Esophagus muscularis mucosa (tissue), 4 donors: ENCODE data around the gene AOX1. TPM values are rescaled to one million over a fixed set of nuclear protein-coding genes. Genes with fewer than 3 reads are reported as not detected.
"Not testable (repeated sequence)": the region's sequence is repeated elsewhere in the genome, so short reads cannot be mapped to it uniquely, and the experiment has no call there.

ENCODE experiments used
- DNase-seq: peaks from one replicate; pipeline ENCODE4 v3.0.0-alpha.2; 2017; ENCODE audit errors: extremely low spot score
- H3K27ac ChIP-seq, 4 donors: fragments of 200-600 bp; sonication (generic); replicated peaks in 1 of 4; 1 replicate in 3 of 4; 2 replicates in 1 of 4; pipeline ENCODE4 v1.5.1; 2016 to 2019; ENCODE audit warnings: mild to moderate bottlenecking in 1 of 4
- H3K27me3 ChIP-seq, 4 donors: fragments of 200-600 bp; sonication (generic); one replicate each; pipeline versions ENCODE4 v1.5.1 to v1.6.0; 2016 to 2019
- H3K36me3 ChIP-seq, 4 donors: fragments of 200-600 bp; sonication (generic); one replicate each; pipeline ENCODE4 v1.5.1; 2016 to 2019
- H3K4me1 ChIP-seq, 4 donors: fragments of 200-600 bp; sonication (generic); one replicate each; pipeline ENCODE4 v1.5.1; 2016 to 2019
- H3K4me3 ChIP-seq, 4 donors: fragments of 200-600 bp; sonication (generic); 1 replicate in 2 of 4; 2 replicates in 2 of 4; pipeline ENCODE4 v1.5.1; 2016 to 2019; ENCODE audit warnings: mild to moderate bottlenecking in 4 of 4, moderate library complexity in 1 of 4
- H3K9me3 ChIP-seq, 4 donors: fragments of 200-600 bp; sonication (generic); 1 replicate in 3 of 4; 2 replicates in 1 of 4; pipeline ENCODE4 v1.5.1; 2016 to 2019
- CTCF ChIP-seq, 3 experiments: fragments of 200-600 bp in 2 of 3; fragments of 450-650 bp in 1 of 3; sonication (generic) in 2 of 3; IDR thresholded peaks; one replicate each; pipeline ENCODE4 v1.5.1; 2017 to 2019; ENCODE audit warnings: antibody characterized with exemption in 3 of 3, mild to moderate bottlenecking in 2 of 3, moderate library complexity in 1 of 3
- EP300 ChIP-seq: sonication (generic); formaldehyde crosslinking; IDR thresholded peaks from one replicate; pipeline ENCODE4 v1.6.1; 2017; ENCODE audit warnings: antibody characterized with exemption
- POLR2A ChIP-seq: fragments of 450-650 bp; IDR thresholded peaks from one replicate; pipeline ENCODE4 v1.6.1; 2017; ENCODE audit warnings: antibody characterized with exemption, moderate library complexity, mild to moderate bottlenecking, low read depth
- POLR2AphosphoS5 ChIP-seq, 2 donors: sonication (generic); formaldehyde crosslinking; IDR thresholded peaks; one replicate each; pipeline ENCODE4 v1.6.1; 2017; ENCODE audit warnings: antibody characterized with exemption in 2 of 2
- whole genome bisulfite sequencing: methylation state at CpG from one replicate; pipeline ENCODE4 v1.1.5; 2018; 5-methylcytosine and 5-hydroxymethylcytosine counted together
- intact Hi-C: fragments of 100-400 bp; cut with DNase I; formaldehyde crosslinking; loops from one replicate; pipeline ENCODE4 v1.15.1; 2023
- total RNA-seq, 4 donors: library from RNA; depleted of rRNA; stranded (reverse); fragments of >200 nt; gene quantifications; one replicate each; pipeline versions ENCODE4 v1.1.0 to v1.2.1, GENCODE V29; 2016

Gene AOX1
- total RNA-seq, 4 donors from 2014 or later, result 54.0 to 113 (median 81.9) TPM

GRCh38 chr2:200708943-200709342, 123.1 kb downstream of the AOX1 start:
- Histone ChIP-seq H3K9me3 (no peaks in the 10 kb centered on the region), H3K36me3 (no peaks in the 10 kb centered on the region), H3K27me3 (peaks cover 0 to 8% (median 0%) of the 10 kb centered on the region in 4 donors), H3K4me1 (peaks cover 0 to 12% (median 5%) of the 10 kb centered on the region in 4 donors), H3K27ac (no peak overlapping the region), H3K4me3 (no peak overlapping the region)
- intact Hi-C loops, result loop anchor here (10.0 kb wide), 1 partner anchor 734 kb away; no protein-coding TSS in a partner anchor
- no peak for TF ChIP-seq POLR2AphosphoS5 (IDR thresholded peaks at IDR 0.05)
- TF ChIP-seq EP300, result no peak
- no peak for TF ChIP-seq CTCF (IDR thresholded peaks at IDR 0.05)
- no peak for TF ChIP-seq POLR2A
- WGBS, result 97% methylated on average over 1 of the region's 1 CpG
- DNase-seq, result no peak

- H3K36me3 ChIP-seq, result no peaks in the 10 kb centered on the region
- H3K4me3 ChIP-seq, result peak overlapping the region; percentile 47 to 58 (median 52)
- peak; percentile 94 for DNase-seq
- peaks cover 0 to 12% (median 5%) of the 10 kb centered on the region in 4 donors for H3K4me1 ChIP-seq
- 7% methylated on average over 17 of the region's 17 CpGs for WGBS
- peak overlapping the region; percentile 53 to 69 (median 62) for H3K27ac ChIP-seq
- no peaks in the 10 kb centered on the region for H3K27me3 ChIP-seq
- no peaks in the 10 kb centered on the region for H3K9me3 ChIP-seq
- intact Hi-C loops, result loop anchor here (2.0 to 5.0 kb wide), 2 partner anchors 98 to 174 kb away; partner anchors contain the start of genes BZW1, NIF3L1 and PPIL3
- TF ChIP-seq POLR2AphosphoS5 (IDR thresholded peaks at IDR 0.05) (peak; percentile 82 to 83), CTCF (IDR thresholded peaks at IDR 0.05) (peak; percentile 74 to 85 (median 84)), EP300 (no peak), POLR2A (no peak)
These were observed 127.3 kb downstream of the AOX1 start for GRCh38 chr2:200713003-200713703.

GRCh38 chr2:200713704-200714064, 127.9 kb downstream of the AOX1 start:
- Histone ChIP-seq H3K9me3 (no peaks in the 10 kb centered on the region), H3K27me3 (no peaks in the 10 kb centered on the region), H3K4me1 (peaks cover 0 to 12% (median 5%) of the 10 kb centered on the region in 4 donors), H3K36me3 (no peaks in the 10 kb centered on the region), H3K4me3 (peak overlapping the region in 1 of 4 donors; percentile 50), H3K27ac (peak overlapping the region; percentile 53 to 69 (median 62))
- intact Hi-C loops, result loop anchor here (2.0 to 5.0 kb wide), 2 partner anchors 97 to 174 kb away; partner anchors contain the start of genes BZW1, NIF3L1 and PPIL3
- DNase-seq, result peak; percentile 80
- TF ChIP-seq POLR2AphosphoS5 (IDR thresholded peaks at IDR 0.05) (no peak), EP300 (no peak), POLR2A (no peak), CTCF (IDR thresholded peaks at IDR 0.05) (no peak)
- WGBS, result 91% methylated on average over 4 of the region's 4 CpGs

GRCh38 chr2:200715014-200715413, 129.2 kb downstream of the AOX1 start:
- H3K36me3 ChIP-seq, H3K4me3 ChIP-seq, DNase-seq, intact Hi-C loops, H3K9me3 ChIP-seq, H3K27me3 ChIP-seq, H3K27ac ChIP-seq: not testable (repeated sequence)
- 89% methylated on average over 2 of the region's 3 CpGs for WGBS
- H3K4me1 ChIP-seq, result peaks cover 0 to 12% (median 5%) of the 10 kb centered on the region in 4 donors

- no peaks in the 10 kb centered on the region for H3K9me3 ChIP-seq
- intact Hi-C loops, result no loop called here
- H3K27me3 ChIP-seq, result no peaks in the 10 kb centered on the region
- peaks cover 0 to 12% (median 5%) of the 10 kb centered on the region in 4 donors for H3K4me1 ChIP-seq
- TF ChIP-seq POLR2AphosphoS5 (IDR thresholded peaks at IDR 0.05) (no peak), EP300 (no peak), POLR2A (no peak), CTCF (IDR thresholded peaks at IDR 0.05) (no peak)
- no peak for DNase-seq
- H3K4me3 ChIP-seq, result no peak overlapping the region
- no peaks in the 10 kb centered on the region for H3K36me3 ChIP-seq
- WGBS, result 71% methylated on average over 1 of the region's 1 CpG
- H3K27ac ChIP-seq, result no peak overlapping the region
These were observed 130.6 kb downstream of the AOX1 start for GRCh38 chr2:200716386-200716785.

Other genes with a start within 250 kb of the AOX1 start
- 10 to 100 TPM; 23.2 to 31.0 (median 26.4) TPM for gene KCTD18, start 75.9 kb upstream of the AOX1 start, total RNA-seq
- gene SGO2, start 59.8 kb upstream of the AOX1 start, total RNA-seq, result 1 to 10 TPM in 3 of 4 donors, under 1 TPM in 1; 0.71 to 2.5 (median 1.9) TPM
- 100 to 1,000 TPM; 262 to 444 (median 376) TPM for gene BZW1, start 225.9 kb downstream of the AOX1 start, total RNA-seq